A673 (cell line): Measurements from ENCODE around the gene LUZP2. TPM values are rescaled to one million over a fixed set of nuclear protein-coding genes. Genes with fewer than 3 reads are reported as not detected.

Experiments used
- BruUV-seq: library from RNA; stranded (reverse); fragments of 400-500 nt; replicated peaks from 2 replicates; lab custom pipeline; 2021; lab: Mats Ljungman, UMichigan
- CTCF ChIA-PET: fragments of 300-600 bp; sonication (Branson Sonifier 250); formaldehyde crosslinking; loops from one replicate; lab custom pipeline; 2022; ENCODE audit warnings: antibody characterized with exemption; lab: Charles Lee
- POLR2A ChIA-PET: fragments of 300-600 bp; sonication (Branson Sonifier 250); formaldehyde crosslinking; loops from one replicate; lab custom pipeline; 2022; ENCODE audit warnings: antibody characterized with exemption; ENCODE audit not compliant: low non-redundant PET; lab: Charles Lee
- DNase-seq: peaks from one replicate; pipeline ENCODE4 v3.0.0-alpha.2; 2015; ENCODE audit warnings: low spot score
- H3K27ac ChIP-seq: fragments of 200-600 bp; sonication (generic); 2 replicates; pipeline ENCODE4 v1.5.1; 2016; ENCODE audit warnings: mixed run types, low read depth, mild to moderate bottlenecking, mixed read lengths, antibody characterized with exemption, low read length; ENCODE audit not compliant: poor library complexity, severe bottlenecking
- H3K27me3 ChIP-seq: fragments of 200-600 bp; sonication (generic); replicated peaks from 2 replicates; pipeline ENCODE4 v1.6.1; 2017; ENCODE audit warnings: mixed run types, low read depth, mild to moderate bottlenecking, mixed read lengths, antibody characterized with exemption, low read length; ENCODE audit not compliant: insufficient read depth, poor library complexity
- H3K36me3 ChIP-seq: fragments of 200-600 bp; sonication (generic); 2 replicates; pipeline ENCODE4 v1.6.1; 2016; ENCODE audit warnings: mixed run types, mild to moderate bottlenecking, mixed read lengths, antibody characterized with exemption, low read length; ENCODE audit not compliant: insufficient read depth, poor library complexity, severe bottlenecking
- H3K4me1 ChIP-seq: fragments of 200-600 bp; sonication (generic); 2 replicates; pipeline ENCODE4 v1.6.1; 2017; ENCODE audit warnings: mixed run types, mild to moderate bottlenecking, mixed read lengths, antibody characterized with exemption, low read length; ENCODE audit not compliant: insufficient read depth, poor library complexity, severe bottlenecking
- H3K4me3 ChIP-seq: fragments of 200-600 bp; sonication (generic); 2 replicates; pipeline ENCODE4 v1.5.1; 2016; ENCODE audit warnings: low read depth, mixed run types, mild to moderate bottlenecking, mixed read lengths, low read length; ENCODE audit not compliant: poor library complexity, severe bottlenecking
- H3K9me3 ChIP-seq: fragments of 200-600 bp; sonication (generic); 2 replicates; pipeline ENCODE4 v1.6.1; 2016; ENCODE audit warnings: mixed run types, low read depth, mild to moderate bottlenecking, mixed read lengths, antibody characterized with exemption, low read length; ENCODE audit not compliant: poor library complexity, severe bottlenecking
- EZH2 ChIP-seq: fragments of 200-600 bp; sonication (generic); IDR thresholded peaks from 2 replicates; pipeline ENCODE4 v1.6.1; 2017; ENCODE audit warnings: borderline replicate concordance, low read depth, mild to moderate bottlenecking, mixed read lengths, antibody characterized with exemption, low read length; ENCODE audit not compliant: poor library complexity, severe bottlenecking
- intact Hi-C: fragments of 100-400 bp; cut with micrococcal nuclease; formaldehyde crosslinking; loops from one replicate; pipeline ENCODE4 v1.10.0; 2022; ENCODE audit not compliant: unreplicated experiment
- total RNA-seq: library from RNA; stranded (reverse); gene quantifications from 2 replicates; pipeline ENCODE4 v1.2.3, GENCODE V29; 2021
- TF ChIP-seq, protein P1 (sequence below): fragments of 300-800, 200-600 bp; sonication (generic); conservative IDR thresholded peaks from 2 replicates; pipeline ENCODE4 v1.5.1; 2017; ENCODE audit warnings: low read depth, mild to moderate bottlenecking, antibody characterized with exemption, low read length, moderate library complexity, mixed read lengths

LUZP2 gene
- total RNA-seq, 1 experiment from 2014 or later, result 0.15 TPM

DNA sequence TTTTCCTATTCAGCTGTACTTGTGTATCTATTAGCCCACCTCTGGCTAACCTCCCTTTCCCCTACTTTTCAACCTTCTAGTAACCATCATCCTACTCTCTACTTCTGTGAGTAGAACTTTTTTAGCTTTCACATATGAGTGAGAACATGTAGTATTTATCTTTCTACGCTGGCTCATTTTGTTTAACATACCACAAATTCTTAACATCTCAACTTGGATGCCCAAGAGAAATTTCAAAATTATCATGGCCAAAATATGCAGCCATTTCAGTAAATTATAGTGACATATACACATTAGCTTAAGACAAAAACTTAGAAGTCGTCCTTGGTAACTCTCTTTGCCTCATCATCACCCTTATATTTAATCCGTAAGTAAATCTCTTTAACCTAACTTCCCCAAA, 34.7 kb downstream of the LUZP2 start:
- H3K27ac ChIP-seq, result no peak overlapping the region
- CTCF ChIA-PET, result no interaction called here

DNA sequence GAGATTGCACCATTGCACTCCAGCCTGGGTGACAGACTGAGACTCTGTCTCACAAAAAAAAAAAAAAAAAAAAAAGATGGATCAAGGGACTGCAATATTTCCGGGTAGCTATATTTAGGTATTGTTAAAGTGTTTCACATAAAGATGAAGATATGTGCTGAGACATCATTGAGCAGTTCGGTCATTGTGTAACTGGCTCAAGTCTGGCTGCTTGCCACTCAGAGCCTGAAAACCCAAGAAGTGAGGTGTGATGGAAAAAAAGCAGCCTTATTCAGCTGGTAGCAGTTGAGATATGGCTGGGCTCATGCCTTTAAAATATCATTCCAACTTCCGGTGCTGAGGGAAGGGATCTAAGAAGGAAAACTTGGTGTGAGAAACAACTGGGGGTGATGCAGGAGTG, 46.9 kb downstream of the LUZP2 start:
- no peaks in the 10 kb centered on the region for H3K36me3 ChIP-seq
- CTCF ChIA-PET, result no interaction called here
- no peak for DNase-seq

More for the DNA sequence above, 34.7 kb downstream of the LUZP2 start:
- Histone ChIP-seq H3K27me3 (no peaks in the 10 kb centered on the region), H3K4me3 (no peak overlapping the region), H3K9me3 (no peaks in the 10 kb centered on the region), H3K36me3 (no peaks in the 10 kb centered on the region), H3K4me1 (no peaks in the 10 kb centered on the region)
- POLR2A ChIA-PET, result no interaction called here
- no TSS peak for BruUV-seq
- TF ChIP-seq, protein P1, sequence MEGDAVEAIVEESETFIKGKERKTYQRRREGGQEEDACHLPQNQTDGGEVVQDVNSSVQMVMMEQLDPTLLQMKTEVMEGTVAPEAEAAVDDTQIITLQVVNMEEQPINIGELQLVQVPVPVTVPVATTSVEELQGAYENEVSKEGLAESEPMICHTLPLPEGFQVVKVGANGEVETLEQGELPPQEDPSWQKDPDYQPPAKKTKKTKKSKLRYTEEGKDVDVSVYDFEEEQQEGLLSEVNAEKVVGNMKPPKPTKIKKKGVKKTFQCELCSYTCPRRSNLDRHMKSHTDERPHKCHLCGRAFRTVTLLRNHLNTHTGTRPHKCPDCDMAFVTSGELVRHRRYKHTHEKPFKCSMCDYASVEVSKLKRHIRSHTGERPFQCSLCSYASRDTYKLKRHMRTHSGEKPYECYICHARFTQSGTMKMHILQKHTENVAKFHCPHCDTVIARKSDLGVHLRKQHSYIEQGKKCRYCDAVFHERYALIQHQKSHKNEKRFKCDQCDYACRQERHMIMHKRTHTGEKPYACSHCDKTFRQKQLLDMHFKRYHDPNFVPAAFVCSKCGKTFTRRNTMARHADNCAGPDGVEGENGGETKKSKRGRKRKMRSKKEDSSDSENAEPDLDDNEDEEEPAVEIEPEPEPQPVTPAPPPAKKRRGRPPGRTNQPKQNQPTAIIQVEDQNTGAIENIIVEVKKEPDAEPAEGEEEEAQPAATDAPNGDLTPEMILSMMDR, result no peak
- TF ChIP-seq EZH2, result no peak
- no peak for DNase-seq
- intact Hi-C loops, result no loop called here

DNA sequence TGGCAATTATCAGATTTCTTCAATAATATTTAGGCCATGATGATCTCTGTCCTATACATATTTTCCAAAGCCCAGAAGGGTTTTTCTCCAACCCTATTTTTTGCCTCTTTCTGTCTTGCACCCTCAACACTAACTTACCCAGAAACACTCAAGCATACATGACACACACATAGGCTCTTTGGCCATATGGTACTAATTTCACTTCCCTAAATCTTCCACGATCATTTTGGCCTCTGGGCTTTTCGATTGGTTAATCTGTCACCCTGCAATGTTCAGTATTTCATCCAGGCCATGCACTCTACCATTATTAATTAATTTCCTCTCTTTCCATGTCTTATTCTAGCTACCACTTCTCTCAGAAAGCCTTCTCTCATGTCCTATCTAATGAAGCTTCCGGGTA, 59.8 kb downstream of the LUZP2 start:
- Histone ChIP-seq H3K4me1 (no peaks in the 10 kb centered on the region), H3K9me3 (no peaks in the 10 kb centered on the region), H3K36me3 (no peaks in the 10 kb centered on the region), H3K4me3 (no peak overlapping the region), H3K27ac (no peak overlapping the region), H3K27me3 (no peaks in the 10 kb centered on the region)
- no peak for TF ChIP-seq EZH2
- TF ChIP-seq, protein P1, result no peak
- intact Hi-C loops, result no loop called here
- no peak for DNase-seq
- ChIA-PET POLR2A (no interaction called here), CTCF (no interaction called here)
- no TSS peak for BruUV-seq

More for the DNA sequence above, 46.9 kb downstream of the LUZP2 start:
- H3K4me3 ChIP-seq, result no peak overlapping the region
- no TSS peak for BruUV-seq
- POLR2A ChIA-PET, result no interaction called here
- no peaks in the 10 kb centered on the region for H3K4me1 ChIP-seq
- no peaks in the 10 kb centered on the region for H3K27me3 ChIP-seq
- TF ChIP-seq, protein P1, result no peak
- TF ChIP-seq EZH2, result no peak
- H3K9me3 ChIP-seq, result no peaks in the 10 kb centered on the region
- intact Hi-C loops, result no loop called here
- H3K27ac ChIP-seq, result no peak overlapping the region
